DND-41 (cell line): Measurements from ENCODE around the gene PPP2R2B.

Experiments
- EZH2 ChIP-seq: IDR thresholded peaks from 3 replicates; pipeline ENCODE4 v1.6.1; 2012; ENCODE audit warnings: borderline replicate concordance, low read depth, mild to moderate bottlenecking, moderate library complexity, low read length, inconsistent platforms; ENCODE audit not compliant: severe bottlenecking
- TF ChIP-seq, protein P1 (sequence below): IDR thresholded peaks from 2 replicates; pipeline ENCODE4 v1.5.1; 2012; ENCODE audit warnings: borderline replicate concordance, low read length, moderate library complexity, mild to moderate bottlenecking; ENCODE audit not compliant: poor library complexity, severe bottlenecking; ENCODE audit errors: extremely low read depth

DNA sequence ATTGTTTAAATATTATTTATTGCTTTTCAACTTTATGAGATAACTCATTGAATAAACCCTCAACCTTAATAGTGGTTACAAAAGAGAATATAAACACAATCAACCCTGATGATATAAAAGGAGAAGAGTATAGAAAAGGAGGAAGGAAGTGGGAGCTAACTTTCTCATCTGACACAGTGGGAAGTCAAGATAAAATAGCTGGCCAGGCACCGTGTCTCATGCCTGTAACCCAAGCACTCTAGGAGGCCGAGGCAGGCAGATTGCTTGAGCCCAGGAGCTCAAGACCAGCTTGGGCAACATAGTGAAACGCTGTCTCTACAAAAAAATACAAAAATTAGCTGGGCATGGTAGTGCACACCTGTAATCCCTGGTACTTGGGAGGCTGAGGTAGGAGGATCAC is 93.5 kb downstream of the PPP2R2B start:
- TF ChIP-seq, protein P1, sequence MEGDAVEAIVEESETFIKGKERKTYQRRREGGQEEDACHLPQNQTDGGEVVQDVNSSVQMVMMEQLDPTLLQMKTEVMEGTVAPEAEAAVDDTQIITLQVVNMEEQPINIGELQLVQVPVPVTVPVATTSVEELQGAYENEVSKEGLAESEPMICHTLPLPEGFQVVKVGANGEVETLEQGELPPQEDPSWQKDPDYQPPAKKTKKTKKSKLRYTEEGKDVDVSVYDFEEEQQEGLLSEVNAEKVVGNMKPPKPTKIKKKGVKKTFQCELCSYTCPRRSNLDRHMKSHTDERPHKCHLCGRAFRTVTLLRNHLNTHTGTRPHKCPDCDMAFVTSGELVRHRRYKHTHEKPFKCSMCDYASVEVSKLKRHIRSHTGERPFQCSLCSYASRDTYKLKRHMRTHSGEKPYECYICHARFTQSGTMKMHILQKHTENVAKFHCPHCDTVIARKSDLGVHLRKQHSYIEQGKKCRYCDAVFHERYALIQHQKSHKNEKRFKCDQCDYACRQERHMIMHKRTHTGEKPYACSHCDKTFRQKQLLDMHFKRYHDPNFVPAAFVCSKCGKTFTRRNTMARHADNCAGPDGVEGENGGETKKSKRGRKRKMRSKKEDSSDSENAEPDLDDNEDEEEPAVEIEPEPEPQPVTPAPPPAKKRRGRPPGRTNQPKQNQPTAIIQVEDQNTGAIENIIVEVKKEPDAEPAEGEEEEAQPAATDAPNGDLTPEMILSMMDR, result no peak
- no peak for TF ChIP-seq EZH2
